Fibroblast of villous mesenchyme (primary cell): ENCODE measurements around the gene BICDL1. TPM values are rescaled to one million over a fixed set of nuclear protein-coding genes. Genes with fewer than 3 reads are reported as not detected.

Source experiments
- DNase-seq: peaks from one replicate; pipeline ENCODE4 v3.0.0-alpha.2; 2010; ENCODE audit warnings: low read depth
- H3K4me3 ChIP-seq: 2 replicates; pipeline ENCODE4 v1.5.1; 2011; ENCODE audit warnings: low read depth, mild to moderate bottlenecking, low read length
- total RNA-seq: library from RNA; depleted of rRNA; stranded (reverse); fragments of >200 nt; gene quantifications from 2 replicates; pipeline ENCODE4 v1.2.3, GENCODE V29; 2012
- TF ChIP-seq, protein P1 (sequence below): IDR thresholded peaks from 2 replicates; pipeline ENCODE4 v1.5.1; 2012; ENCODE audit warnings: low read depth, mild to moderate bottlenecking, low read length; ENCODE audit not compliant: insufficient read depth

The BICDL1 gene
- total RNA-seq, 1 donor, result 1.7 TPM

GRCh38 chr12:120067901-120068300, 78.9 kb downstream of the BICDL1 start:
- no peak overlapping the region for H3K4me3 ChIP-seq
- TF ChIP-seq, protein P1, sequence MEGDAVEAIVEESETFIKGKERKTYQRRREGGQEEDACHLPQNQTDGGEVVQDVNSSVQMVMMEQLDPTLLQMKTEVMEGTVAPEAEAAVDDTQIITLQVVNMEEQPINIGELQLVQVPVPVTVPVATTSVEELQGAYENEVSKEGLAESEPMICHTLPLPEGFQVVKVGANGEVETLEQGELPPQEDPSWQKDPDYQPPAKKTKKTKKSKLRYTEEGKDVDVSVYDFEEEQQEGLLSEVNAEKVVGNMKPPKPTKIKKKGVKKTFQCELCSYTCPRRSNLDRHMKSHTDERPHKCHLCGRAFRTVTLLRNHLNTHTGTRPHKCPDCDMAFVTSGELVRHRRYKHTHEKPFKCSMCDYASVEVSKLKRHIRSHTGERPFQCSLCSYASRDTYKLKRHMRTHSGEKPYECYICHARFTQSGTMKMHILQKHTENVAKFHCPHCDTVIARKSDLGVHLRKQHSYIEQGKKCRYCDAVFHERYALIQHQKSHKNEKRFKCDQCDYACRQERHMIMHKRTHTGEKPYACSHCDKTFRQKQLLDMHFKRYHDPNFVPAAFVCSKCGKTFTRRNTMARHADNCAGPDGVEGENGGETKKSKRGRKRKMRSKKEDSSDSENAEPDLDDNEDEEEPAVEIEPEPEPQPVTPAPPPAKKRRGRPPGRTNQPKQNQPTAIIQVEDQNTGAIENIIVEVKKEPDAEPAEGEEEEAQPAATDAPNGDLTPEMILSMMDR, result no peak

DNA sequence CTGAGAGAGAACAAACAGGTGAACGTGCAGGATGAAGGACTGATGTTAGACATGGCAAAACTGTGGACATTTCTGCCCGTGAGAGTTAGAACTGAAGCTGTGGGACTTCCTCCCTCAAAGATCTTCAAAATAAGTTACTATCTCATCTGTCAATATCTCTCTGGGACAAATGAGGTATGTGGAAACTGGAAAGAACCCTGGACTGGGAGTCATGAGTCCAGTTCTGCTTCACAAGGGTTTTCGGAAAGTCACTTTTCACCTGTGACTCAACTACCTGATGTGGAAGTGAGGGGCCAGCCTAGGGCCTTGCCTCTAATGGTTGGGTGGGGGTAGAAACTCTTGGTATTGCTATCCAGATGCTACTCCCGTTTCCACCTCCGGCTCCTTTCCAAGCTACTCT, 80.2 kb downstream of the BICDL1 start:
- TF ChIP-seq, protein P1, result no peak
- DNase-seq, result no peak

More at GRCh38 chr12:120067901-120068300, 78.9 kb downstream of the BICDL1 start:
- DNase-seq, result no peak

GRCh38 chr12:120071493-120072020, 82.5 kb downstream of the BICDL1 start:
- TF ChIP-seq, protein P1, result no peak
- DNase-seq, result no peak
- no peak overlapping the region for H3K4me3 ChIP-seq

More for the DNA sequence above, 80.2 kb downstream of the BICDL1 start:
- no peak overlapping the region for H3K4me3 ChIP-seq

- TF ChIP-seq, protein P1, result no peak
- DNase-seq, result no peak
- no peak overlapping the region for H3K4me3 ChIP-seq
Measured at GRCh38 chr12:120072472-120073249, 83.6 kb downstream of the BICDL1 start.

DNA sequence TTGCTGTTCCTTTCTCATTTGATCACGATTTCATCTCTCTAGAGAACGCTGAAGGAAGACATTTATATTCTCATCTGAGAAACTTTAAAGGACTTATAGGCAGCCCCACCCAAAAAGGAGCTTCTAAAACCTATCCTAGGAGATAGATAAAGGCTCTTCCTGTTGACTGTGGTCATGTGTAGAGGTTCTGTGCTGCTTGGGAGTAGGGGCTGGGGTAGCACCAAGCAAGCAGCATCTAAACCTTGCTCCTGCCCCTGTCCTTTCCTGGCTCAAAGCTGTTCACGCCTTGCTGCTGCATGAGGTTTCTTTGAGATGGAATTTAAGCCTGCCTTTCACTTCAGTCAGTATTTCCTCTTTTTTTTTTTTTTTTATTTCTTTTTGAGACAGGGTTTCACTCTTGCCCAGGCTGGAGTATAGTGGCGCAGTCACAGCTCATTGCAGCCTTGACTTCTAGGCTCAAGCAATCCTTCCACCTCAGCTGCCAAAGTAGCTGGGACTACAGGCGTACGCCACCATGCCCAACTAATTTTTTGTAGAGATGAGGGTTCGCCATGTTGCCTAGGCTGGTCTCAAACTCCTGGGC, 86.1 kb downstream of the BICDL1 start:
- no peak overlapping the region for H3K4me3 ChIP-seq
- no peak for DNase-seq
- TF ChIP-seq, protein P1, result no peak

GRCh38 chr12:120076651-120077050, 87.6 kb downstream of the BICDL1 start:
- DNase-seq, result no peak
- TF ChIP-seq, protein P1, result no peak
- no peak overlapping the region for H3K4me3 ChIP-seq
